CD4-positive, alpha-beta T cell treated with Interleukin-17A for 1 hour (primary cell): ENCODE data around the gene L3MBTL4.

Source experiments
- DNase-seq: peaks from one replicate; pipeline ENCODE4 v3.0.0-alpha.2; 2020

The L3MBTL4 gene

DNA sequence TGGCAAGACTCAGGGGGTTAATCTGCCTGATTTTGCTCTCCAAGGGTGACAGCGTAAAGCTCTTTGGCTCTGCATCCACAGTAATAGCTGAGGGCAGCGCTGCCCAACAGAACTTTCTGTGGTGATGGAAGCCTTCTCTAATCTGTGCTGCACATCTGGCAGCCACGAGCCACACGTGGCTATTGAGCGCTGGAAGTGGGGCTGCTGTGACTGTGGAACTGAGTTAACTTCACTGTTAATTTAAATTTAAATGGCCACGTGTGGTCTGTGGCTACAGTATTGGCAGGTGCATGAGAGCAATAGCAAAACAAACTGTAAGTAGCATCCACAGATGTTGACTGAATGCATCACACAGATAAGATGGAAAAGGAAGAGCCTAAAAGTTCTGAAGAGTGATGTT, 472.1 kb downstream of the L3MBTL4 start:
- no peak for DNase-seq

DNA sequence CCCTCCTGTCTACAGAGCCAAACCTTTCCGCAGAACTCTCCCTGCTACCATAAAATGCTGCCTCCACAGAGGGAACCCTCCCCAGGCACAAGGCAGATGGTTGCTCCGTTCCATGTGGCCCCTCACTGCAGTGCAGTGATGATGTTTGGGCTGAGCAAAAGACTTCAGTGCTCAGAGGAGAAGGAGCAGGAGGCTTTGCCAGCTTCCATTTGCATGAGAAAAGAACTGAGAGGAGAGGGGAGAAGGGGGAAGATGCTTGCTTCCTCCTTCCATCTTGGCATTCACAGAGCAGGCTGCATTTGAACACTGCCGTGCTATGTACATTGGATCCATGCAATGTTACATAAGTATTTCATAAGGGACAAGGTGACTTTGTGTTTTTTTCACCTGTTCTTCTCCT, 472.8 kb downstream of the L3MBTL4 start:
- DNase-seq = no peak

DNA sequence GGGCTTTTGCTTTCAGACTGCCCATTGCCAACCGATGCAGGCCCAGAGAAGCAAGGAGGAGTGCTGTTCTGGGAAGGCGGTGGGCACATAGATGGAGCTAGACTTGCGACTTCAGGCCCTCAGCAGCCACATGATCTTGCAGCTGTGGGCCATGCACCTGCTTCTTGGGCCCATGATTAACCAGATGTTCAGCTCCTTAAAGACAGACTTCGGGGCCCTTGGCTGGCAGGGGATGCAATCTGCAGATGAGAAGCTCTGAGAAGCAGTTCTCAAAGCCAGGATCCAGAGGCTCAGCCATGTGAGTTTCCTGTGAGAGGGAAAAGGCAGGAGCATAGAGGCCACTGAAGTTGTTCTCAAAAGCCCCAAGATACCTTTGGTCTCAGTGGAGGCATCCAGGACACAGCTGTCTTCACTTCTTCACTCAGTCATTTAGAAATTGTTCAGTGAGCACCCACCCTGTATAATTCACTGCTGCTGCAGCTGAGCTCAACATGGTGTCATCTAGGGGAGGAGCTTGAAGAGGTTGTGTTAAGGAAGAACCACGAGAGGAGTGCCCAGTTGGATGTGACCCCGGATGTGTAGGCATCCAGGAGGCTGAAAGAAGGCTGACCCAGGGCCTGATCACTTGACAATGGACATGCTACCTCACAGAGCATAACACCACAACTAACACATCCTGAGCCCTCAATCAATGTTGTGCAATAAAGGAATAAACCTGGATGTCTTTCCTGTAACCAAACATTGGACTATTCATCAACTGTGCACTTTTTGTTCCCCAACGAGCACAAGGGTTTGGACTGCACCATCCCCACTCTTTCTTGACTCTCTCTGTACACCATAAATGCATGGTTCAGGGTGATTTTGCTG, 474.7 kb downstream of the L3MBTL4 start:
- DNase-seq = no peak

DNA sequence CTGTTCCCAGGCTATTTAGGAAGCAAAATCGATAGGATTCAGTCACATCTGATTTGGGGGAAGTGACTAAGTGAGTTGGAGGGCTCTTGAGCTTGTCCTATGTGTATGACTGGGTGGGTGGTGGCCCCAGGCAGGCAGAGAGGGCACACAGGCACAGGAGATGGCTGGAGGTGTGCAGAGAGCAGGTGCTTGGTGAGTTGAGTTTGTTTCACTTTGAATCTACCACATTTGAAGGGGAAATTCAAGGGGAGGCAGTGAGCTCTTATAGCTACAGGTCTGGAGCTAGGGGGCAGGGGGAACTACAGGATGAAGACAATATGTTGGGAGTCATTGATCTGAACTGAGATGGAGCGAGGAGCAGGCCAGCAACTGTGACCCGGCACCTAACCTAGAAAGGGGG, 476.9 kb downstream of the L3MBTL4 start:
- no peak for DNase-seq

DNA sequence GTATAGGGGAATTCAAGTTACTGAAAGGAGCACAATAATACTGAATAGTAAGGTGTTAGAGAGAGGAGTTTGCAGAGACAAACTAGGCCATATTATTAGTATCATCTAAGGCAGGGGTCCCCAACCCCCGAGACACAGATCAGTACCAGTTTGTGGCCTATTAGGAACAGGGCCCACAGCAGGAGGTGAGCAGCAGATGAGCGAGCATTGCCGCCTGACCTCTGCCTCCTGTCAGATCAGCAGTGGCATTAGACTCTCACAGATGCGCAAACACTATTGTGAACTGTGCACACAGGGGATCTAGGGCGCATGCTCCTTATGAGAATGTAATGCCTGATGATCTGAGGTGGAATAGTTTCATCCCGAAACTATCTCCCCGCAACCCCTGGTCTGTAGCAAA, 477.6 kb downstream of the L3MBTL4 start:
- DNase-seq = no peak

DNA sequence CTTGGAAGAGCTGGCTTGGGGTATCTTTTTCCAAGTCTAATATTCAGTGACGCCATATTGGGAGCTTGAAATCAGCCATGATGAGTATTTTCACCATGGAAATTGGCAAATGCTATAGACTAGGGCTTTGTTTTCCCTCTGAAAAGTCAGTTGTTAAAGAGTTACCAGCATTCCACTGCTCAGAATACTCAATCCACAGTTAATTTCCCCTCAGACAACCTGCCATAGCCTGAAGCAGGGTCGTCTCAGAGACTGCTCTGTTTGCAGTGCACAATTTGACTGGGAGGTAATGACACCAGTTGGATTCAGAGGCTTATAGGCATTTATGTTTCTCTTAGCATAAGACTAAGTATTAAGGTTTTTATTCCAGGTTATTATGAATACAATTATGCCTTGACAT, 483.9 kb downstream of the L3MBTL4 start:
- no peak for DNase-seq

DNA sequence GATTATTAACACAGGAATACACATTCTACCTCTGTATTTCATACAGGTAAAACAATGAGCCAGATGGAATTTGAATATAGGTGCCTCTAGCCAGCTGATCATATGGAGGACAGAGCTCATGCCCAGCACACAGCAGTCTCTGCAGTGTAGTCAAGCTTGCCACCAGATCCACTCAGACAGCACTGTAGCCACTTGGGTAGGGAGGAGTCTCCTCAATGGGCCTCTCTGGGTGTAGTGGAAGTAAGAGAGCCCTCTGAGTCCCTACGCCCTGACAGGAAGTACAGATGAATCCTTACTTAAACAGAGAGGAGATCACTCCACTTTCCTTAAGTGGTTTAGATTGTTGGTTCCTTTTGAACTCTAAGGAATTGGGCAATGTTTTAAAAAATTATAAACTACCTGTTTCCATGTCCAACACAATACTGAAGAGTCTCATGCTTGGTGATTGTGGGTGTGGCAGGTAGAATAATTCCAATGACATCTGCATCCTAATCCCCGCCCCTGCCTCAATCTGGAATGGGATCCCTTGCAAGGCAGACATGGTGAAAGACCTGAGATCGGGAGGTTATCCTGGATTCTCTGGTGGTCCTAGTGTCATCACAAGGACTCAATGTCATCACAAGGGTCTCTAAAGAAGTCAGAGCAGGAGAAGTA, 496.4 kb downstream of the L3MBTL4 start:
- DNase-seq = no peak

DNA sequence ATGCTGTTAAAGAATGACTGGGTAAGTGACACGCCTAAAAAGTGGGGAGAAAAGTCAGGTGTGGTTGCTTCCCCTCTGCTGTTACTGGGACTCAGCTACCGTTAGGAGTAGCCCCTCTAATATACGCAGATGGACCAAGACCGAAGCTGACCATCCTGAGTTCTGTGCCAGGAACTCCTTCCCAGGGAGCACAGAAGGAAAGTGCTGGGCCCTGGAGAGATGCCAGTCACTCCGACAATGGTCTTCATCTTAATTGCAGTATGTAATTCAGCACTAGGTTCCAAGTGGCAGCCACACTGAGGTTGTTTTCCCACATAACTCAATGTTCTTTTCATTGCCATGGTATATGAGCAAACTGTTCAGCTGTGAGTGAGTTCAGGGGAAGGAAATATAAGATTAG, 499.8 kb downstream of the L3MBTL4 start:
- no peak for DNase-seq

DNA sequence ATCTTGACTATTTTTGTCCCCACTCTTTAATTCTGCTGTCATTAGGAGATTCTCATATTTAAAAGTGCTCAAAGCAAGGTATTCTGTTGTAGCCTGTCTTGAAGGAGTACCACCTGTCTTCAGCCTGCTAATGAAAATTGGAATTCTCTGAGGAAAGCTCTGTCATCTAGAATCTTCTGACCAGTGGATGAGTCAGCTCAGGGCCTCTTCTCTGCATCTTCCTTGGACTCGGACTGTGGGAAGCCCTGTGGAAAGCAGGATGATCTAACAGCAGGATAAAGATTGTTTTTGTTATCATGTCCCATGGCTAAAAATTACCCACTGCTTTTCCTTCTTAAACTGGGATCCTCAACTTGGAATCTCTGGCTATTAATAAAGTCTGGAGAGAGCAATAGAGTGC, 500.7 kb downstream of the L3MBTL4 start:
- DNase-seq = no peak

DNA sequence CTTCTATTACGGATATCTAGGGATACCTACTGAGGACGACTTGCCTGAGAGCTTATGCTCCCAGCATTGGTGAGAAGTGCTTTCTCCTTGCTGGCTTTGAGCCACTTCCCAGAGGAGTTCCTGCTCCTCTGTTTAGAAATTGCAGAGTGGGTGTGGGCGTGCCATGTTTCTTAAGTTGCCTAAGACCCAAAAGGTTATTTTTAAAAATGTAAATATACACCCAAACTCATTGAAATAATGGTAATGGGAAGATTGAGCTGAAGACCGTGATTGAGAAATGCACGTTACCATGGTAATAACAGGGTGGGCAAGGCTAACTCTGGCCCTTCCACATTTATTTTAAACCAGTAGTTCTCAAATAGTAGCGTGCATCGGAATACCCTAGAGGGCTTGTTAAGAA, 502.1 kb downstream of the L3MBTL4 start:
- DNase-seq = no peak

DNA sequence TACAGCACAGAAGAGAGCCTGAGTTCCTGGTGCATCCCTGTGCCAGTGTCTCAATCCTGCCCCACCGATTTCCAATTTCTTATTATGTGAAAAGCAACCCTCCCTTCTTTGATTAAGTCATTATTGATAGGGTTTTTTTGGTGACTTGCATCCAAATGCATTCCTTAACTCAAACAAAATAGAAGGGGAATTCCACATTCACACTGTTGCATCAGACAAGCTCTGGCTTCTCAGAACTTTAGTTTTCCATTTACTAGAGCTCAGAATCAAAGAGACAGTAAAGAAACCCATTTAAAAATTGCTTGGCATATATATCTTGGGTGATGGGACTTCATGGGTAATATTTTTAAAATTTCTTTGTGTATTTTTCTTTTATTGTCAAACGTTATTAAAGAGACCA, 505.6 kb downstream of the L3MBTL4 start:
- no peak for DNase-seq
